Neural progenitor cell (in vitro differentiated cells): ENCODE results near the gene SMPX. TPM values are rescaled to one million over a fixed set of nuclear protein-coding genes. Genes with fewer than 3 reads are reported as not detected.

ENCODE experiments used
- DNase-seq: peaks from one replicate; pipeline ENCODE4 v3.0.0-alpha.2; 2016; ENCODE audit warnings: low spot score
- H2AFZ ChIP-seq: fragments of 200-600 bp; sonication (generic); replicated peaks from 2 replicates; pipeline ENCODE4 v1.6.1; 2016; ENCODE audit warnings: antibody characterized with exemption
- H3F3A ChIP-seq: fragments of 200-600 bp; sonication (generic); 2 replicates; pipeline ENCODE4 v1.6.1; 2016; ENCODE audit warnings: antibody characterized with exemption, low read depth
- H3K27ac ChIP-seq: fragments of 200-600 bp; sonication (generic); 2 replicates; pipeline ENCODE4 v1.5.1; 2016; ENCODE audit warnings: mild to moderate bottlenecking
- H3K27me3 ChIP-seq: fragments of 200-600 bp; sonication (generic); 2 replicates; pipeline ENCODE4 v1.6.1; 2016; ENCODE audit warnings: mild to moderate bottlenecking, moderate library complexity
- H3K36me3 ChIP-seq: fragments of 200-600 bp; sonication (generic); 2 replicates; pipeline ENCODE4 v1.5.1; 2016
- H3K4me1 ChIP-seq: fragments of 200-600 bp; sonication (generic); 2 replicates; pipeline ENCODE4 v1.6.1; 2016; ENCODE audit warnings: mixed run types
- H3K4me2 ChIP-seq: fragments of 200-600 bp; sonication (generic); 2 replicates; pipeline ENCODE4 v1.6.1; 2016
- H3K4me3 ChIP-seq: fragments of 200-600 bp; sonication (generic); 2 replicates; pipeline ENCODE4 v1.5.1; 2016
- H3K79me2 ChIP-seq: fragments of 200-600 bp; sonication (generic); 2 replicates; pipeline ENCODE4 v1.6.1; 2016; ENCODE audit warnings: low read depth
- H3K9ac ChIP-seq: fragments of 200-600 bp; sonication (generic); 2 replicates; pipeline ENCODE4 v1.6.1; 2016
- H3K9me3 ChIP-seq: fragments of 200-600 bp; sonication (generic); 2 replicates; pipeline ENCODE4 v1.5.1; 2016; ENCODE audit warnings: low read depth
- H4K20me1 ChIP-seq: fragments of 200-600 bp; sonication (generic); 2 replicates; pipeline ENCODE4 v1.6.1; 2016; ENCODE audit warnings: low read depth
- H3K27ac Mint-ChIP-seq: 3 replicates; pipeline ENCODE4 v1.8.0; 2021; ENCODE audit warnings: mixed read lengths
- H3K27me3 Mint-ChIP-seq: 2 replicates; pipeline ENCODE4 v1.8.0; 2022; ENCODE audit warnings: low read depth, mild to moderate bottlenecking, inconsistent platforms, moderate library complexity, mixed read lengths; ENCODE audit not compliant: insufficient read depth
- H3K36me3 Mint-ChIP-seq: 3 replicates; pipeline ENCODE4 v1.8.0; 2021; ENCODE audit warnings: mixed read lengths
- H3K4me1 Mint-ChIP-seq: 3 replicates; pipeline ENCODE4 v1.8.0; 2021; ENCODE audit warnings: mixed read lengths
- H3K4me3 Mint-ChIP-seq: 3 replicates; pipeline ENCODE4 v1.8.0; 2021; ENCODE audit warnings: mild to moderate bottlenecking, moderate library complexity, mixed read lengths
- H3K9me3 Mint-ChIP-seq: 3 replicates; pipeline ENCODE4 v1.8.0; 2020; ENCODE audit warnings: mixed read lengths
- EZH2 ChIP-seq: fragments of 200-600 bp; sonication (generic); IDR thresholded peaks from 2 replicates; pipeline ENCODE4 v1.6.1; 2017; ENCODE audit warnings: antibody characterized with exemption, mild to moderate bottlenecking, moderate library complexity
- EZH2phosphoT487 ChIP-seq: fragments of 200-600 bp; sonication (generic); IDR thresholded peaks from 2 replicates; pipeline ENCODE4 v1.6.1; 2017; ENCODE audit warnings: antibody characterized with exemption
- total RNA-seq: library from RNA; depleted of rRNA; stranded (reverse); fragments of >200 nt; gene quantifications from 2 replicates; pipeline ENCODE4 v1.2.3, GENCODE V29; 2015; ENCODE audit warnings: low replicate concordance
- TF ChIP-seq, protein P1 (sequence below): fragments of 200-600 bp; sonication (generic); IDR thresholded peaks from 2 replicates; pipeline ENCODE4 v1.5.1; 2017; ENCODE audit warnings: antibody characterized with exemption, mild to moderate bottlenecking

Gene SMPX
- total RNA-seq, 1 donor from 2014 or later, result not detected

DNA sequence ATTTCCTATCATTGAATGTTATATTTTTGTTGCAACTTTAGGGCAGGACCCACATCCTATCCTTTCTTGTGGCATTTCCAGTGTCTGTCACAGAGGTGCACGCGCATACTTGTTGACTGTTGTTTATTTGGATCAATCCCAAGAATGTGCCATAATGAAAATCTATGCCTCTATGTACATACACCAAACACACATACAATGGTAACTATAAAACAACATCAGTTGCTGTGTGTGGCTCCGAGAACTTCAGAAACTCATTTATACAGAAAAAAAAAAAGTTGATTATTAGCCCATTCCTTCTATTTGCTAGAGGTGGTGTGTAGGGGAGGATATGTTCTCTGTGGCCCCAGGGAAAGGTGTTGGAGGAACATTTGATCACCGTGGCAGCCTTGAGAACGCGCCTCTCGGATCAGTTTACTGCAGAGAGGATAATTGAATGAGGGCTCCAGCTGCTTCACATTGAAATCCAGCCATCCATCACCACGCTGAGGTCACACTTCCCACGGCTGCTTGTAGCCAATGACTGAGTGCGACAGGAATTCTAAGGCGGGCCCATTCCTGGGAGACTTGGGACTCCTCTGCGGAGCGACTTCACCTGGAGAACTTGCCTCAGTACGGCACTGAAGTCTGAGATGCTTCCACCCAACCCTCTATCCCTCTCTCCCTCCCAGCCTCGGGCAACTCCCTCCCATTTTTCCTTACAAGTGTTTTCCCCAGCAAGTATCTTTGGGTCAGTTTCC lies 19.5 kb downstream of the SMPX start:
- peak overlapping the region; percentile 12 for H3K4me2 ChIP-seq
- peaks cover 3% of the 10 kb centered on the region for H3K9me3 Mint-ChIP-seq
- H2AFZ ChIP-seq, result no peak overlapping the region
- peak overlapping the region; percentile 72 for H3K27ac Mint-ChIP-seq
- H3K9ac ChIP-seq, result no peak overlapping the region
- H3K27me3 Mint-ChIP-seq, result peaks cover 5% of the 10 kb centered on the region
- no peaks in the 10 kb centered on the region for H3K9me3 ChIP-seq
- no peak for TF ChIP-seq EZH2
- H3K27me3 ChIP-seq, result no peaks in the 10 kb centered on the region
- H3K36me3 ChIP-seq, result no peaks in the 10 kb centered on the region
- H4K20me1 ChIP-seq, result no peaks in the 10 kb centered on the region
- peaks cover 4% of the 10 kb centered on the region for H3K4me1 ChIP-seq
- no peaks in the 10 kb centered on the region for H3F3A ChIP-seq
- H3K4me3 ChIP-seq, result no peak overlapping the region
- H3K4me1 Mint-ChIP-seq, result peaks cover 53% of the 10 kb centered on the region
- H3K27ac ChIP-seq, result no peak overlapping the region
- no peaks in the 10 kb centered on the region for H3K36me3 Mint-ChIP-seq
- peak overlapping the region; percentile 68 for H3K4me3 Mint-ChIP-seq
- DNase-seq, result peak; percentile 73
- no peaks in the 10 kb centered on the region for H3K79me2 ChIP-seq

GRCh38 chrX:21735768-21736127 lies 22.2 kb downstream of the SMPX start:
- H3K27ac ChIP-seq, result no peak overlapping the region
- no peaks in the 10 kb centered on the region for H3K79me2 ChIP-seq
- Mint-ChIP-seq H3K36me3 (no peaks in the 10 kb centered on the region), H3K27ac (no peak overlapping the region), H3K9me3 (peaks cover 3% of the 10 kb centered on the region), H3K4me3 (no peak overlapping the region), H3K27me3 (peaks cover 5% of the 10 kb centered on the region), H3K4me1 (peaks cover 35% of the 10 kb centered on the region)
- no peaks in the 10 kb centered on the region for H3F3A ChIP-seq
- DNase-seq, result no peak
- H3K9me3 ChIP-seq, result no peaks in the 10 kb centered on the region
- no peak overlapping the region for H3K4me3 ChIP-seq
- H3K4me2 ChIP-seq, result no peak overlapping the region
- H4K20me1 ChIP-seq, result no peaks in the 10 kb centered on the region
- H2AFZ ChIP-seq, result no peak overlapping the region
- H3K27me3 ChIP-seq, result no peaks in the 10 kb centered on the region
- H3K4me1 ChIP-seq, result peaks cover 4% of the 10 kb centered on the region
- TF ChIP-seq EZH2phosphoT487 (no peak), EZH2 (no peak)
- TF ChIP-seq, protein P1, sequence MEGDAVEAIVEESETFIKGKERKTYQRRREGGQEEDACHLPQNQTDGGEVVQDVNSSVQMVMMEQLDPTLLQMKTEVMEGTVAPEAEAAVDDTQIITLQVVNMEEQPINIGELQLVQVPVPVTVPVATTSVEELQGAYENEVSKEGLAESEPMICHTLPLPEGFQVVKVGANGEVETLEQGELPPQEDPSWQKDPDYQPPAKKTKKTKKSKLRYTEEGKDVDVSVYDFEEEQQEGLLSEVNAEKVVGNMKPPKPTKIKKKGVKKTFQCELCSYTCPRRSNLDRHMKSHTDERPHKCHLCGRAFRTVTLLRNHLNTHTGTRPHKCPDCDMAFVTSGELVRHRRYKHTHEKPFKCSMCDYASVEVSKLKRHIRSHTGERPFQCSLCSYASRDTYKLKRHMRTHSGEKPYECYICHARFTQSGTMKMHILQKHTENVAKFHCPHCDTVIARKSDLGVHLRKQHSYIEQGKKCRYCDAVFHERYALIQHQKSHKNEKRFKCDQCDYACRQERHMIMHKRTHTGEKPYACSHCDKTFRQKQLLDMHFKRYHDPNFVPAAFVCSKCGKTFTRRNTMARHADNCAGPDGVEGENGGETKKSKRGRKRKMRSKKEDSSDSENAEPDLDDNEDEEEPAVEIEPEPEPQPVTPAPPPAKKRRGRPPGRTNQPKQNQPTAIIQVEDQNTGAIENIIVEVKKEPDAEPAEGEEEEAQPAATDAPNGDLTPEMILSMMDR, result no peak
- no peaks in the 10 kb centered on the region for H3K36me3 ChIP-seq
- no peak overlapping the region for H3K9ac ChIP-seq

DNA sequence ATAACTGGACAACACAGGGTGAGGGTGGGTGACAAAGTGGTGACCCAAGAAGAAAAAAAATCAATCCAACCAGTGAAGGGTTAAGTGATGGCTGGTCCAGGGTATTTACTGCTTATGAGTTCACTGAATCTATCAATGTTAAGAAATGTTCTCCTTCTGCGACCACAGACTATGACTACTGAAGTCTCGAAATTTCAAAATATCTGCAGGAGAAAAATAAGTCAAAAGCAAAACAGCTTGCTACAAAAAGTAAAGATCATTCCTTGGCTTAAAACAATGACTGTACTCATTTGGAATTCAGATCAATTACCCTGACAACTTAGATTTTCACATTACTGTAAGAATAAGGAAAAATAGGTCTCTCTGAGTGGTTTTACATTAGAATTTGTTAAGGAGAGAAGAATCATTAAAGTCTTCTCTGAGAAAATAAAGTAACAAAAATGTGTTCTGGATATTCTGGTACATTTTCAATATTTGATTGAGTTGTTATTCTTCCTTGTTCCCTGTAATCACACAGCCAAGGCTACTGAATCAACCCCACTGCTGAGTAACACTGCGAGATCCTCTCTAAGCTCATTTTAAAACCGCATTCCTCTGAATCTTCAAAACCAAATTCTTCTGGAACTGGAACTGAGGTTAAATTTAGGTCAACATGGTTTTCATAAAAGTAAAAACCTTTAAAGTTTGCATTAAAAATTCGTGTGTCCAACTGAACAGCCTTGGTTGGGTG lies 22.7 kb downstream of the SMPX start:
- Mint-ChIP-seq H3K27ac (no peak overlapping the region), H3K9me3 (peaks cover 3% of the 10 kb centered on the region), H3K36me3 (no peaks in the 10 kb centered on the region), H3K4me3 (no peak overlapping the region), H3K4me1 (peaks cover 29% of the 10 kb centered on the region), H3K27me3 (peaks cover 5% of the 10 kb centered on the region)
- TF ChIP-seq, protein P1, result no peak
- TF ChIP-seq EZH2phosphoT487, result no peak
- TF ChIP-seq EZH2, result no peak
- Histone ChIP-seq H3K9me3 (no peaks in the 10 kb centered on the region), H3K4me1 (no peaks in the 10 kb centered on the region), H3F3A (no peaks in the 10 kb centered on the region), H3K4me2 (no peak overlapping the region), H3K9ac (no peak overlapping the region), H3K4me3 (no peak overlapping the region), H2AFZ (no peak overlapping the region), H3K36me3 (no peaks in the 10 kb centered on the region), H4K20me1 (no peaks in the 10 kb centered on the region), H3K27me3 (no peaks in the 10 kb centered on the region), H3K79me2 (no peaks in the 10 kb centered on the region), H3K27ac (no peak overlapping the region)
- DNase-seq, result no peak

GRCh38 chrX:21734175-21734574 lies 23.7 kb downstream of the SMPX start:
- Mint-ChIP-seq H3K27me3 (peaks cover 5% of the 10 kb centered on the region), H3K36me3 (no peaks in the 10 kb centered on the region), H3K4me1 (peaks cover 28% of the 10 kb centered on the region), H3K27ac (no peak overlapping the region), H3K4me3 (no peak overlapping the region), H3K9me3 (peaks cover 3% of the 10 kb centered on the region)
- Histone ChIP-seq H2AFZ (no peak overlapping the region), H3K4me3 (no peak overlapping the region), H3K9me3 (no peaks in the 10 kb centered on the region), H4K20me1 (no peaks in the 10 kb centered on the region), H3K27me3 (no peaks in the 10 kb centered on the region), H3K9ac (no peak overlapping the region), H3K27ac (no peak overlapping the region), H3K36me3 (no peaks in the 10 kb centered on the region), H3K79me2 (no peaks in the 10 kb centered on the region), H3F3A (no peaks in the 10 kb centered on the region), H3K4me2 (no peak overlapping the region), H3K4me1 (no peaks in the 10 kb centered on the region)
- DNase-seq, result no peak
- TF ChIP-seq, protein P1, result no peak
- no peak for TF ChIP-seq EZH2
- TF ChIP-seq EZH2phosphoT487, result no peak
